ENCODE results near the gene SYT2.
"Not testable (repeated sequence)": the region's sequence is repeated elsewhere in the genome, so short reads cannot be mapped to it uniquely, and the experiment has no call there.

- TF ChIP-seq CTCF (IDR thresholded peaks at IDR 0.05 in 2 of 3, conservative IDR thresholded peaks at IDR 0.05 in 1 of 3; ENCODE audit: borderline replicate concordance in 1 of 3, insufficient read depth in 1 of 3, low read depth in 2 of 3, low read length in 2 of 3), result peak in 2 of 3 experiments; percentile 14 to 51; a peak in 3 of 6 replicates
- TF ChIP-seq REST (IDR thresholded peaks at IDR 0.05; ENCODE audit: low read depth); EZH2 (IDR thresholded peaks at IDR 0.05); SIN3A (IDR thresholded peaks at IDR 0.05; ENCODE audit: low read depth); MAX (IDR thresholded peaks at IDR 0.05); POLR2A (IDR thresholded peaks at IDR 0.05; ENCODE audit: borderline replicate concordance, extremely low read depth, insufficient read depth, insufficient read length); TCF7L2 (IDR thresholded peaks at IDR 0.05; ENCODE audit: borderline replicate concordance, extremely low read depth, insufficient read depth, insufficient read length); POLR2AphosphoS5 (IDR thresholded peaks at IDR 0.05; ENCODE audit: low read depth, low read length): not testable (repeated sequence)
- peak; percentile 65 for TF ChIP-seq RAD21 (IDR thresholded peaks at IDR 0.05; ENCODE audit: low read depth)
Observed at GRCh38 chr1:202614363-202615207, 95.7 kb downstream of the SYT2 start.
